Astrocyte (in vitro differentiated cells and primary cell): ENCODE data around the gene NOC2L. TPM values are rescaled to one million over a fixed set of nuclear protein-coding genes. Genes with fewer than 3 reads are reported as not detected.

Source experiments
- DNase-seq: peaks from one replicate; pipeline ENCODE4 v3.0.0-alpha.2; 2010; ENCODE audit warnings: low read depth
- FAIRE-seq: peaks from 2 replicates; lab custom pipeline; 2011; peaks lifted over from hg19 to GRCh38; lab: Jason Lieb, UNC
- H2AFZ ChIP-seq: 2 replicates; pipeline ENCODE4 v1.6.0; 2012; ENCODE audit warnings: low read depth, low read length, inconsistent platforms
- H3K27ac ChIP-seq: 2 replicates; pipeline ENCODE4 v1.5.1; 2011; ENCODE audit warnings: low read depth, low read length, inconsistent platforms
- H3K27me3 ChIP-seq: 2 replicates; pipeline ENCODE4 v1.6.0; 2011; ENCODE audit warnings: low read length, inconsistent platforms; ENCODE audit not compliant: insufficient read depth
- H3K36me3 ChIP-seq: 2 replicates; pipeline ENCODE4 v1.5.1; 2011; ENCODE audit warnings: low read length, inconsistent platforms; ENCODE audit not compliant: insufficient read depth
- H3K4me1 ChIP-seq: 2 replicates; pipeline ENCODE4 v1.5.1; 2011; ENCODE audit warnings: low read length, inconsistent platforms; ENCODE audit not compliant: insufficient read depth
- H3K4me2 ChIP-seq: 2 replicates; pipeline ENCODE4 v1.6.0; 2012; ENCODE audit warnings: low read length, inconsistent platforms
- H3K4me3 ChIP-seq: 2 replicates; pipeline ENCODE4 v1.5.1; 2011; ENCODE audit warnings: low read depth, mild to moderate bottlenecking, low read length, inconsistent platforms; ENCODE audit not compliant: insufficient read depth
- H3K79me2 ChIP-seq: 2 replicates; pipeline ENCODE4 v1.6.0; 2012; ENCODE audit warnings: mild to moderate bottlenecking, low read length, inconsistent platforms; ENCODE audit not compliant: insufficient read depth
- H3K9ac ChIP-seq: 2 replicates; pipeline ENCODE4 v1.6.0; 2012; ENCODE audit warnings: mild to moderate bottlenecking, low read length, inconsistent platforms
- H3K9me3 ChIP-seq: 2 replicates; pipeline ENCODE4 v1.5.1; 2012; ENCODE audit warnings: low read depth, mild to moderate bottlenecking, low read length, inconsistent platforms; ENCODE audit not compliant: insufficient read depth
- H4K20me1 ChIP-seq: 2 replicates; pipeline ENCODE4 v1.6.0; 2012; ENCODE audit warnings: low read length, inconsistent platforms; ENCODE audit not compliant: insufficient read depth
- H3K27ac Mint-ChIP-seq: one replicate; pipeline ENCODE4 v1.8.0; 2021; ENCODE audit warnings: mild to moderate bottlenecking, mixed read lengths; ENCODE audit not compliant: unreplicated experiment
- H3K27me3 Mint-ChIP-seq: one replicate; pipeline ENCODE4 v1.8.0; 2021; ENCODE audit warnings: low read depth, mixed read lengths; ENCODE audit not compliant: unreplicated experiment
- H3K36me3 Mint-ChIP-seq: one replicate; pipeline ENCODE4 v1.8.0; 2021; ENCODE audit warnings: low read depth, mixed read lengths; ENCODE audit not compliant: unreplicated experiment
- H3K4me1 Mint-ChIP-seq: one replicate; pipeline ENCODE4 v1.8.0; 2021; ENCODE audit warnings: low read depth, mixed read lengths; ENCODE audit not compliant: unreplicated experiment
- H3K4me3 Mint-ChIP-seq: one replicate; pipeline ENCODE4 v1.8.0; 2021; ENCODE audit warnings: mild to moderate bottlenecking, moderate library complexity, mixed read lengths; ENCODE audit not compliant: unreplicated experiment
- H3K9me3 Mint-ChIP-seq: one replicate; pipeline ENCODE4 v1.8.0; 2021; ENCODE audit warnings: mild to moderate bottlenecking, mixed read lengths; ENCODE audit not compliant: unreplicated experiment
- EZH2 ChIP-seq: IDR thresholded peaks from 2 replicates; pipeline ENCODE4 v1.6.1; 2012; ENCODE audit warnings: mild to moderate bottlenecking, low read length, inconsistent platforms; ENCODE audit not compliant: insufficient read depth
- total RNA-seq: library from RNA; stranded (reverse); gene quantifications from 2 replicates; pipeline ENCODE4 v1.2.1, GENCODE V29; 2021
- TF ChIP-seq, protein P1 (sequence below): IDR thresholded peaks from 2 replicates; pipeline ENCODE4 v1.5.1; 2011; ENCODE audit warnings: low read depth, mild to moderate bottlenecking, inconsistent platforms, low read length, moderate library complexity; ENCODE audit not compliant: insufficient read depth

The NOC2L gene
- total RNA-seq, 1 donor from 2014 or later, result 91.4 TPM

- peaks cover 2% of the 10 kb centered on the region for H3K4me1 ChIP-seq
- H2AFZ ChIP-seq, result no peak overlapping the region
- H3K36me3 ChIP-seq, result peaks cover 19% of the 10 kb centered on the region
- no peaks in the 10 kb centered on the region for H3K27me3 ChIP-seq
- Mint-ChIP-seq H3K27me3 (peaks cover 2% of the 10 kb centered on the region), H3K4me3 (no peak overlapping the region), H3K27ac (no peak overlapping the region), H3K36me3 (peaks cover 16% of the 10 kb centered on the region), H3K4me1 (peaks cover 7% of the 10 kb centered on the region), H3K9me3 (no peaks in the 10 kb centered on the region)
- FAIRE-seq, result no peak
- TF ChIP-seq EZH2, result no peak
- TF ChIP-seq, protein P1, sequence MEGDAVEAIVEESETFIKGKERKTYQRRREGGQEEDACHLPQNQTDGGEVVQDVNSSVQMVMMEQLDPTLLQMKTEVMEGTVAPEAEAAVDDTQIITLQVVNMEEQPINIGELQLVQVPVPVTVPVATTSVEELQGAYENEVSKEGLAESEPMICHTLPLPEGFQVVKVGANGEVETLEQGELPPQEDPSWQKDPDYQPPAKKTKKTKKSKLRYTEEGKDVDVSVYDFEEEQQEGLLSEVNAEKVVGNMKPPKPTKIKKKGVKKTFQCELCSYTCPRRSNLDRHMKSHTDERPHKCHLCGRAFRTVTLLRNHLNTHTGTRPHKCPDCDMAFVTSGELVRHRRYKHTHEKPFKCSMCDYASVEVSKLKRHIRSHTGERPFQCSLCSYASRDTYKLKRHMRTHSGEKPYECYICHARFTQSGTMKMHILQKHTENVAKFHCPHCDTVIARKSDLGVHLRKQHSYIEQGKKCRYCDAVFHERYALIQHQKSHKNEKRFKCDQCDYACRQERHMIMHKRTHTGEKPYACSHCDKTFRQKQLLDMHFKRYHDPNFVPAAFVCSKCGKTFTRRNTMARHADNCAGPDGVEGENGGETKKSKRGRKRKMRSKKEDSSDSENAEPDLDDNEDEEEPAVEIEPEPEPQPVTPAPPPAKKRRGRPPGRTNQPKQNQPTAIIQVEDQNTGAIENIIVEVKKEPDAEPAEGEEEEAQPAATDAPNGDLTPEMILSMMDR, result no peak
- H3K79me2 ChIP-seq, result peaks cover 31% of the 10 kb centered on the region
- H3K9me3 ChIP-seq, result no peaks in the 10 kb centered on the region
- no peak overlapping the region for H3K9ac ChIP-seq
- DNase-seq, result no peak
- no peak overlapping the region for H3K27ac ChIP-seq
- peaks cover 44% of the 10 kb centered on the region for H4K20me1 ChIP-seq
- no peak overlapping the region for H3K4me2 ChIP-seq
- no peak overlapping the region for H3K4me3 ChIP-seq
Observed at GRCh38 chr1:955474-955873, 3.6 kb downstream of the NOC2L start.

DNA sequence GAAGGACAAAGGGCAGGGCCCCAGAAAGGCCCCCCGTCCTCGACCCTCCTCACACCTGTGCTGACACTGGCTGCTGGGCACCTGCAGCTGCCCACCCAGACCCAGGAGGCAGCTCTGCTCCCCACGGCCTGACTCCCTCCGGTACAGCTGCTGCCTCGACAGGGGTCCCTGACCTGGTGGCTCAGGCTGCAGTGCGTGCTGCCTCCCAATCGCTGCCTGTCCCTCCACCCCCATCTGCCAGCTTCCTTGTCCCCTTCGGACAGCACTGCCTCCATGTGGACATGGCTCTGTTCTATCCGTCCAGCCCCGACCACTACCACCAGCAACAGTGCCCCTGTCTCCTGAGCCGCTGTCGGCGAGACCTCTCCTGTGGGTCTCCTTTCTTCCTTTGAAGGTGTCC lies 4.1 kb downstream of the NOC2L start:
- no peak for FAIRE-seq
- Histone ChIP-seq H3K9ac (no peak overlapping the region), H3K79me2 (peaks cover 35% of the 10 kb centered on the region), H3K4me1 (peaks cover 2% of the 10 kb centered on the region), H2AFZ (no peak overlapping the region), H4K20me1 (peaks cover 50% of the 10 kb centered on the region), H3K27ac (no peak overlapping the region), H3K27me3 (no peaks in the 10 kb centered on the region), H3K36me3 (peaks cover 22% of the 10 kb centered on the region), H3K4me2 (no peak overlapping the region), H3K9me3 (no peaks in the 10 kb centered on the region), H3K4me3 (no peak overlapping the region)
- TF ChIP-seq EZH2, result no peak
- TF ChIP-seq, protein P1, result no peak
- Mint-ChIP-seq H3K4me1 (peaks cover 7% of the 10 kb centered on the region), H3K36me3 (peaks cover 16% of the 10 kb centered on the region), H3K27me3 (peaks cover 2% of the 10 kb centered on the region), H3K4me3 (no peak overlapping the region), H3K27ac (peak overlapping the region; percentile 35), H3K9me3 (no peaks in the 10 kb centered on the region)
- DNase-seq, result no peak

GRCh38 chr1:953524-954320 lies 5.3 kb downstream of the NOC2L start:
- Mint-ChIP-seq H3K4me1 (peaks cover 7% of the 10 kb centered on the region), H3K36me3 (peaks cover 18% of the 10 kb centered on the region), H3K9me3 (no peaks in the 10 kb centered on the region), H3K27ac (no peak overlapping the region), H3K4me3 (no peak overlapping the region), H3K27me3 (peaks cover 2% of the 10 kb centered on the region)
- FAIRE-seq (no peak), DNase-seq (no peak)
- Histone ChIP-seq H3K27me3 (no peaks in the 10 kb centered on the region), H3K79me2 (peaks cover 32% of the 10 kb centered on the region), H3K9me3 (no peaks in the 10 kb centered on the region), H3K27ac (no peak overlapping the region), H3K9ac (no peak overlapping the region), H3K36me3 (peaks cover 26% of the 10 kb centered on the region), H3K4me2 (no peak overlapping the region), H2AFZ (no peak overlapping the region), H4K20me1 (peaks cover 60% of the 10 kb centered on the region), H3K4me1 (no peaks in the 10 kb centered on the region), H3K4me3 (no peak overlapping the region)
- TF ChIP-seq, protein P1, result no peak
- no peak for TF ChIP-seq EZH2
